DND-41 (cell line): ENCODE results near the gene KRTAP19-5.

ENCODE experiments used
- CTCF ChIP-seq: IDR thresholded peaks from 2 replicates; pipeline ENCODE4 v1.5.1; 2012; ENCODE audit warnings: borderline replicate concordance, low read length, moderate library complexity, mild to moderate bottlenecking; ENCODE audit not compliant: poor library complexity, severe bottlenecking; ENCODE audit errors: extremely low read depth
- EZH2 ChIP-seq: IDR thresholded peaks from 3 replicates; pipeline ENCODE4 v1.6.1; 2012; ENCODE audit warnings: borderline replicate concordance, low read depth, mild to moderate bottlenecking, moderate library complexity, low read length, inconsistent platforms; ENCODE audit not compliant: severe bottlenecking

- no peak for TF ChIP-seq CTCF
- no peak for TF ChIP-seq EZH2
Observed at GRCh38 chr21:30541764-30542163, 39.8 kb upstream of the KRTAP19-5 start, which contains the start of gene KRTAP19-6.
